SK-N-MC (cell line): Measurements from ENCODE around the gene FRMD4A.

ENCODE experiments used
- DNase-seq: peaks from one replicate; pipeline ENCODE4 v3.0.0-alpha.2; 2011; ENCODE audit warnings: low read depth, low spot score
- H3K27ac ChIP-seq: fragments of 200-600 bp; sonication (generic); 2 replicates; pipeline ENCODE4 v1.5.1; 2016; ENCODE audit warnings: mixed run types
- H3K36me3 ChIP-seq: fragments of 200-600 bp; sonication (generic); 2 replicates; pipeline ENCODE4 v1.6.1; 2017; ENCODE audit warnings: antibody characterized with exemption, low read length, mixed read lengths; ENCODE audit not compliant: insufficient read depth
- H3K4me3 ChIP-seq: fragments of 200-600 bp; sonication (generic); 2 replicates; pipeline ENCODE4 v1.5.1; 2016
- H3K9ac ChIP-seq: fragments of 200-600 bp; sonication (generic); 2 replicates; pipeline ENCODE4 v1.8.0; 2017; ENCODE audit warnings: mixed run types, mixed read lengths; ENCODE audit not compliant: insufficient read length
- H3K9me3 ChIP-seq: fragments of 200-600 bp; sonication (generic); 2 replicates; pipeline ENCODE4 v1.6.1; 2017; ENCODE audit warnings: low read depth, mild to moderate bottlenecking, antibody characterized with exemption, low read length, moderate library complexity, mixed read lengths
- EZH2 ChIP-seq: fragments of 200-600 bp; sonication (generic); IDR thresholded peaks from one replicate; pipeline ENCODE4 v1.6.1; 2017; ENCODE audit warnings: antibody characterized with exemption
- FOXP2 ChIP-seq: optimal IDR thresholded peaks from 2 replicates; pipeline ENCODE3; 2011; ENCODE audit warnings: mild to moderate bottlenecking, moderate library complexity; ENCODE audit not compliant: insufficient read depth; ENCODE audit errors: extremely low read length, control extremely low read depth
- POLR2AphosphoS5 ChIP-seq: IDR thresholded peaks from 2 replicates; pipeline ENCODE4 v1.6.1; 2012; ENCODE audit warnings: mild to moderate bottlenecking, low read depth, low read length, borderline replicate concordance

FRMD4A gene

GRCh38 chr10:13659887-13660550, 670.7 kb downstream of the FRMD4A start:
- Histone ChIP-seq H3K9ac (no peak overlapping the region), H3K27ac (no peak overlapping the region), H3K9me3 (no peaks in the 10 kb centered on the region), H3K36me3 (no peaks in the 10 kb centered on the region), H3K4me3 (no peak overlapping the region)
- DNase-seq, result no peak
- no peak for TF ChIP-seq EZH2
- TF ChIP-seq FOXP2, result no peak
- TF ChIP-seq POLR2AphosphoS5, result no peak

- TF ChIP-seq EZH2 (no peak), FOXP2 (no peak), POLR2AphosphoS5 (no peak)
- Histone ChIP-seq H3K4me3 (no peak overlapping the region), H3K9me3 (no peaks in the 10 kb centered on the region), H3K9ac (no peak overlapping the region), H3K27ac (no peak overlapping the region), H3K36me3 (no peaks in the 10 kb centered on the region)
- DNase-seq, result no peak
These were observed 671.6 kb downstream of the FRMD4A start for GRCh38 chr10:13658871-13659685.

- no peaks in the 10 kb centered on the region for H3K9me3 ChIP-seq
- H3K9ac ChIP-seq, result no peak overlapping the region
These were observed 672.5 kb downstream of the FRMD4A start for GRCh38 chr10:13658264-13658663.

GRCh38 chr10:13657101-13657680, 673.5 kb downstream of the FRMD4A start:
- H3K9me3 ChIP-seq, result no peaks in the 10 kb centered on the region
- no peaks in the 10 kb centered on the region for H3K36me3 ChIP-seq
- H3K27ac ChIP-seq, result no peak overlapping the region
- no peak overlapping the region for H3K9ac ChIP-seq
- no peak overlapping the region for H3K4me3 ChIP-seq
- DNase-seq, result no peak
- no peak for TF ChIP-seq EZH2
- no peak for TF ChIP-seq FOXP2
- no peak for TF ChIP-seq POLR2AphosphoS5

More at GRCh38 chr10:13658264-13658663, 672.5 kb downstream of the FRMD4A start:
- TF ChIP-seq EZH2 (no peak), FOXP2 (no peak), POLR2AphosphoS5 (no peak)
- H3K4me3 ChIP-seq, result no peak overlapping the region
- H3K36me3 ChIP-seq, result no peaks in the 10 kb centered on the region
- no peak for DNase-seq
- H3K27ac ChIP-seq, result no peak overlapping the region

GRCh38 chr10:13656337-13657100, 674.2 kb downstream of the FRMD4A start:
- no peak for DNase-seq
- Histone ChIP-seq H3K9me3 (no peaks in the 10 kb centered on the region), H3K9ac (no peak overlapping the region), H3K27ac (no peak overlapping the region), H3K4me3 (no peak overlapping the region), H3K36me3 (no peaks in the 10 kb centered on the region)
- no peak for TF ChIP-seq POLR2AphosphoS5
- no peak for TF ChIP-seq FOXP2
- no peak for TF ChIP-seq EZH2

- no peak for TF ChIP-seq POLR2AphosphoS5
- Histone ChIP-seq H3K27ac (no peak overlapping the region), H3K4me3 (no peak overlapping the region), H3K9ac (no peak overlapping the region), H3K36me3 (no peaks in the 10 kb centered on the region), H3K9me3 (no peaks in the 10 kb centered on the region)
- DNase-seq, result no peak
These were observed 675.9 kb downstream of the FRMD4A start for GRCh38 chr10:13654846-13655245.

- Histone ChIP-seq H3K36me3 (no peaks in the 10 kb centered on the region), H3K9me3 (no peaks in the 10 kb centered on the region), H3K27ac (no peak overlapping the region)
These were observed 676.5 kb downstream of the FRMD4A start for GRCh38 chr10:13654118-13654830.

More at GRCh38 chr10:13654118-13654830, 676.5 kb downstream of the FRMD4A start:
- no peak for TF ChIP-seq FOXP2
- TF ChIP-seq POLR2AphosphoS5, result no peak
- TF ChIP-seq EZH2, result no peak
- H3K4me3 ChIP-seq, result no peak overlapping the region
- DNase-seq, result no peak
- no peak overlapping the region for H3K9ac ChIP-seq
